IMR-90 (cell line): ENCODE measurements around the gene CARD16. TPM values are rescaled to one million over a fixed set of nuclear protein-coding genes. Genes with fewer than 3 reads are reported as not detected.

Experiments used
- ATAC-seq: fragments of 200-7000 bp; cut with Tn5 transposase; 2 replicates; pipeline ENCODE4 v1.9.1; 2020; ENCODE audit warnings: low read depth, mild to moderate bottlenecking, moderate library complexity
- BruUV-seq: library from RNA; stranded (reverse); fragments of 400-500 nt; replicated peaks from 2 replicates; lab custom pipeline; 2021; lab: Mats Ljungman, UMichigan
- CTCF ChIA-PET: fragments of 300-600 bp; formaldehyde crosslinking; extraction: SDS; loops from one replicate; lab custom pipeline; 2021; ENCODE audit warnings: antibody characterized with exemption; lab: Yijun Ruan, JAX
- POLR2A ChIA-PET: fragments of 300-600 bp; sonication (Branson Sonifier 250); formaldehyde crosslinking; loops from one replicate; lab custom pipeline; 2022; ENCODE audit warnings: antibody characterized with exemption; ENCODE audit not compliant: unreplicated experiment; lab: Charles Lee
- DNase-seq: peaks from one replicate; pipeline ENCODE4 v3.0.0; 2013
- H2AFZ ChIP-seq: replicated peaks from 2 replicates; pipeline ENCODE3; 2013; ENCODE audit warnings: low read length, mild to moderate bottlenecking; ENCODE audit not compliant: poor library complexity
- H2AK5ac ChIP-seq: 2 replicates; pipeline ENCODE4 v1.6.1; 2013; ENCODE audit warnings: low read depth, low read length, inconsistent platforms
- H2AK9ac ChIP-seq: replicated peaks from 2 replicates; pipeline ENCODE3; 2013; ENCODE audit warnings: mild to moderate bottlenecking, low read depth, low read length, moderate library complexity; ENCODE audit not compliant: poor library complexity
- H2BK120ac ChIP-seq: 2 replicates; pipeline ENCODE4 v1.6.1; 2013; ENCODE audit warnings: low read depth, low read length, inconsistent platforms
- H2BK15ac ChIP-seq: 3 replicates; pipeline ENCODE4 v1.6.1; 2013; ENCODE audit warnings: low read depth, low read length, inconsistent platforms
- H2BK20ac ChIP-seq: 2 replicates; pipeline ENCODE4 v1.6.1; 2013; ENCODE audit warnings: low read depth, mild to moderate bottlenecking, inconsistent platforms, low read length, moderate library complexity
- H2BK5ac ChIP-seq: 2 replicates; pipeline ENCODE4 v1.6.1; 2013; ENCODE audit warnings: mild to moderate bottlenecking, low read depth, low read length, inconsistent platforms; ENCODE audit not compliant: poor library complexity, severe bottlenecking
- H3K14ac ChIP-seq: replicated peaks from 2 replicates; pipeline ENCODE4 v1.6.1; 2013; ENCODE audit warnings: low read depth, low read length, inconsistent platforms
- H3K18ac ChIP-seq: 2 replicates; pipeline ENCODE4 v1.6.1; 2013; ENCODE audit warnings: low read depth, low read length, control low read depth
- H3K23ac ChIP-seq: 2 replicates; pipeline ENCODE4 v1.6.1; 2013; ENCODE audit warnings: low read depth, low read length, inconsistent platforms
- H3K27ac ChIP-seq: 2 replicates; pipeline ENCODE4 v1.5.1; 2013; ENCODE audit warnings: mild to moderate bottlenecking, control low read depth, low read length; ENCODE audit not compliant: insufficient read depth
- H3K27me3 ChIP-seq: 2 replicates; pipeline ENCODE4 v1.6.1; 2013; ENCODE audit warnings: low read length; ENCODE audit not compliant: control insufficient read depth, insufficient read depth
- H3K36me3 ChIP-seq: 2 replicates; pipeline ENCODE4 v1.6.1; 2013; ENCODE audit warnings: low read length, mixed read lengths; ENCODE audit not compliant: control insufficient read depth, insufficient read depth
- H3K4ac ChIP-seq: 2 replicates; pipeline ENCODE4 v1.6.1; 2013; ENCODE audit warnings: low read depth, low read length, inconsistent platforms
- H3K4me1 ChIP-seq: 2 replicates; pipeline ENCODE4 v1.6.1; 2013; ENCODE audit warnings: low read length, mixed read lengths; ENCODE audit not compliant: control insufficient read depth, insufficient read depth
- H3K4me2 ChIP-seq: 2 replicates; pipeline ENCODE4 v1.6.1; 2013; ENCODE audit warnings: low read depth, mild to moderate bottlenecking, control low read depth, low read length, moderate library complexity
- H3K4me3 ChIP-seq: 2 replicates; pipeline ENCODE4 v1.5.1; 2013; ENCODE audit warnings: low read depth, mild to moderate bottlenecking, control low read depth, low read length, moderate library complexity; ENCODE audit not compliant: insufficient read depth
- H3K56ac ChIP-seq: 2 replicates; pipeline ENCODE4 v1.6.1; 2013; ENCODE audit warnings: low read length, inconsistent platforms; ENCODE audit not compliant: insufficient read depth; ENCODE audit errors: extremely low read depth
- H3K79me1 ChIP-seq, 2 experiments: 2 replicates each; pipeline ENCODE4 v1.6.1; 2013; ENCODE audit warnings: low read length in 2 of 2, inconsistent platforms in 1 of 2, low read depth in 1 of 2
- H3K9ac ChIP-seq: 2 replicates; pipeline ENCODE4 v1.6.1; 2013; ENCODE audit warnings: low read depth, low read length, control low read depth
- H3K9me1 ChIP-seq: 2 replicates; pipeline ENCODE4 v1.6.1; 2013; ENCODE audit warnings: low read length, inconsistent platforms; ENCODE audit not compliant: insufficient read depth
- H3K9me3 ChIP-seq: 2 replicates; pipeline ENCODE4 v1.6.1; 2013; ENCODE audit warnings: low read length; ENCODE audit not compliant: control insufficient read depth, insufficient read depth
- H4K20me1 ChIP-seq: 2 replicates; pipeline ENCODE4 v1.6.1; 2013; ENCODE audit warnings: low read length, inconsistent platforms; ENCODE audit not compliant: insufficient read depth
- H4K5ac ChIP-seq: 2 replicates; pipeline ENCODE4 v1.6.1; 2013; ENCODE audit warnings: mild to moderate bottlenecking, low read depth, low read length, control low read depth
- H4K8ac ChIP-seq, 2 experiments: 2 replicates each; pipeline ENCODE4 v1.6.1; 2013; ENCODE audit warnings: low read depth in 2 of 2, low read length in 2 of 2, control low read depth in 1 of 2, inconsistent platforms in 1 of 2
- H4K91ac ChIP-seq: 2 replicates; pipeline ENCODE4 v1.6.1; 2013; ENCODE audit warnings: low read depth, low read length, inconsistent platforms; ENCODE audit not compliant: insufficient read depth
- MXI1 ChIP-seq: IDR thresholded peaks from 2 replicates; pipeline ENCODE4 v1.6.1; 2012; ENCODE audit warnings: low read depth, mild to moderate bottlenecking, low read length, moderate library complexity, borderline replicate concordance
- dilution Hi-C: fragments of 300-500 bp; cut with HindIII; formaldehyde crosslinking; loops from one replicate; pipeline ENCODE4 v1.14.3; 2018; ENCODE audit warnings: low sequenced_read_pairs; ENCODE audit not compliant: unreplicated experiment
- in situ Hi-C: fragments of 300-500 bp; cut with MboI; formaldehyde crosslinking; loops from 3 replicates; pipeline ENCODE4 v1.14.3; 2019; ENCODE audit warnings: low sequenced_read_pairs, inconsistent platforms, mixed read lengths
- intact Hi-C: fragments of 100-400 bp; cut with micrococcal nuclease; formaldehyde crosslinking; loops from 2 replicates; pipeline ENCODE4 v1.10.0; 2022
- polyA plus RNA-seq, 3 experiments: library from polyadenylated mRNA; depleted of rRNA; stranded (reverse); fragments of >200 nt; gene quantifications; 2 replicates each; pipeline ENCODE4 v1.2.3, GENCODE V29; 2012; ENCODE audit warnings: low replicate concordance in 1 of 3
- total RNA-seq: library from RNA; depleted of rRNA; stranded (reverse); fragments of >200 nt; gene quantifications from 2 replicates; pipeline ENCODE4 v1.2.3, GENCODE V29; 2012

Gene CARD16
- total and polyA plus RNA-seq, 2 of the 4 experiments (the other 2 are of a cell fraction): 7.9 to 29.2 TPM

DNA sequence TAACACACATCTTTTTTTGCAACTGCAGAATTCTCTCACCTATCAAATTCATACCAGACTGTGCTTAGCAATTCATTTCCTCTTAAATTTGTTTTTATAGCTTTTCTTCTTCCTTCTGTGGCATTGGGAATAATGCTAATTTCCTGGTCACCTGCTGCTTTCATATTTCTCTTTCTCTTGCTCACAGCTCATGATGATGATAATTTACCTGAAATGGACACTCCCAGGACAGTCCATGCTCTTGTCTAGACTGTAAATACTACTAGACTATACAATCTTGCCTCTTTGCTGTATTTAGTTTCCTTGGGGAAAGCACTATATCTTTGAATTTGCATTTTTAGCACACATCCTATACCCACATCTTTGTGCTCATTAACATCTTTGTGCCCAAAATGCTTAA lies 37.7 kb downstream of the CARD16 start:
- Histone ChIP-seq H3K56ac (no peak overlapping the region), H3K9ac (no peak overlapping the region), H3K36me3 (no peaks in the 10 kb centered on the region), H2AK9ac (no peak overlapping the region), H2BK20ac (no peak overlapping the region), H2BK15ac (no peak overlapping the region), H3K27ac (no peak overlapping the region), H3K4me2 (no peak overlapping the region), H3K9me3 (no peaks in the 10 kb centered on the region), H3K4me1 (peaks cover 2% of the 10 kb centered on the region), H3K4me3 (no peak overlapping the region), H3K23ac (no peak overlapping the region), H2AFZ (no peak overlapping the region), H4K20me1 (no peaks in the 10 kb centered on the region), H3K14ac (no peak overlapping the region), H3K79me1 (no peaks in the 10 kb centered on the region), H4K5ac (no peak overlapping the region), H2BK5ac (no peak overlapping the region), H2BK120ac (no peak overlapping the region), H2AK5ac (no peak overlapping the region), H3K27me3 (no peaks in the 10 kb centered on the region), H3K4ac (no peak overlapping the region), H3K9me1 (no peaks in the 10 kb centered on the region; the same call in 1 of the 2 replicates), H3K18ac (no peak overlapping the region), H4K91ac (no peak overlapping the region), H4K8ac (no peak overlapping the region)
- POLR2A ChIA-PET: no interaction called here
- no TSS peak for BruUV-seq
- in situ Hi-C loops (no loop called here), dilution Hi-C loops (no loop called here), intact Hi-C loops (no loop called here)
- CTCF ChIA-PET: no interaction called here
- DNase-seq (no peak), ATAC-seq (no peak)
- TF ChIP-seq MXI1: no peak
